Activated CD4-positive, CD25-positive, alpha-beta regulatory T cell treated with anti-CD3 and anti-CD28 coated beads, Interleukin-2, amount 50 U/mL, for 24 hours (primary cell): ENCODE data around the gene DNAJB13.

Experiments
- ATAC-seq, 2 donors: fragments of 150-1000 bp; cut with Tn5 transposase; one replicate each; pipeline ENCODE4 v1.10.0; 2021; ENCODE audit warnings: mild to moderate bottlenecking in 1 of 2, moderate library complexity in 1 of 2

The DNAJB13 gene

DNA sequence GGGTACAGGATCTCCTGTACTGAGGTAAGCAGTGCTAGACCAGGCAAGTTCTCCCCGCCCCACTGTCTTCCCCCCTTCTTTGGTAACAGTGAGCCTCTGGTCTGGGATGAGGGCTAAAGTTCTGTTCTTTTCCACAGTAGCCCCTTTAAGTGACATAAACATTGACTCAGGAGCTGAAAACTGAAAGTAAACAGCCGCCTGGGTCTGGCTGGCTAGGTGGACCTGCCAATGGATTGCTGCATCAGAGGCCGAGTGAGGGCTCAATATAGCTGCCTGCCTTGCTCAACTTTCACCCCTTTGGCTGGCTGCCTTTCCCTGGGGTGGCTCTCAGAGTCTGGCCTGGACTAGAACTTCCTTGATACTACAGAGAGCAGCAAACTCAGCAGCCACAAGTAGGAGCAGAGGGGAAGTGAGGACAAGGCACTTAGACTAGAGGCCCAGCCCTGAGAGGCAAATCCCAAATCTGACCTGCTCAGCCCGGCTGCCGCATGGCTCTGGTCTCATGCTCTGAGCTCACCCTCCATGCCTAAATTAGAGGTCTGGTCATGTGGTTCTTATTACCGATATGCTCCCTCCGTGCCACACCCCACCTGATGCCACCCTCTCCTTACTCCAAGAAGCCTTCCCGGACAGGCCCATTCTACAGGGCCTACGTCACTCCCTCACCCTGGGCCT, 67.6 kb downstream of the DNAJB13 start:
- ATAC-seq: no peak

DNA sequence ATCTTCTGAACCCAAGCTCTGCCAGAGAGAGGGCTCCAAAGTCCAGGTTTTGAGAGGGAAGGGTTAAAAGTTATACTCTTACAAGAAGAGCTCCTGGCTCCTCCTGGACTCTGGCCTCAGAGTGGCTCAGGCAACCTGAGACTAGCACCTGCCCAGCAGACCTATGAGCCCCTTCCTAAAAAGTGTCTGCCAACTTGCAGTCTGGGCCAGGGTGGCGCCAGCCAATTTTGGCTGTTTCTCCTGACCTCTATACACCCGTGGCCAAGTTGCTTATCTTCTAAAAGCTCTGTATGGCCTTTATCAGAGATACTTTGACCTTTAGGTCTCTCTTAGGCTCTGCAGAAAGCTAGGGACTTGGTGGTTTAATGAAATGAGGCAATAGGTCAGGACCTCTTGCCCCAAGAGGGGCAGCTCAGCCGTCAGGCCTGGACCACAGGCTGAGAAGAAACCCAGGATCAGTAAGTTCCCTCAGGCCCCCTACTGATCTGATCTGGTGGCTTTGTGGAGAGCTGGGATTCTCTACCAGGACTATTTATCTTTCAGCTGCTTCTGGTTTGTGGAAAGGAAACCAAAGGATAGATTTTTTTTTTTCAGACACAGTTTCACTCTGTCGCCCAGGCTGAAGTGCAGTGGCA, 68.4 kb downstream of the DNAJB13 start:
- ATAC-seq: no peak

DNA sequence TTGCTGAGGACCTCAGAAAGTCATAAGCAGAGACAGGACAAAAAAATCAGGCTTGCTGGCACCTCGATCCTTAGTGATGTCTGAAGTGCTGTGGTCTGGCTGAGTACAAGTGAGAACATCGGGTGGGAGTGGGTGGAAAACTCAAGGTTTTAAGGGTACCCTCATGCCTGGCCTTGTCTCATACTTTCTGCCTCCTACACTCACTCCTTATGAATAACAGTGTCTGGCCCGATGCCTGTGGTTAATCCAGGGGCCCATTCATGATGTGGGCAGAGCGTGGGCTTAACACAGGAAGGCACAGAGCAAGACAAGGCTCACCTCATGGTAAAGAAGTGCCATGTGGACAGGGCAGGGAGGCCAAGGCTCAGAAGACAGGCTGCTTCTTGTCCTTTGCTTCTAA, 69.0 kb downstream of the DNAJB13 start:
- ATAC-seq: peak; percentile 86 to 90
